H54 (cell line): ENCODE results near the gene CMC1.

ENCODE experiments used
- DNase-seq: peaks from one replicate; pipeline ENCODE4 v3.0.0; 2011; ENCODE audit warnings: low spot score, mixed read lengths; ENCODE audit not compliant: insufficient read length
- FAIRE-seq: peaks from 3 replicates; lab custom pipeline; 2011; peaks lifted over from hg19 to GRCh38; lab: Jason Lieb, UNC
- POLR2A ChIP-seq: IDR thresholded peaks from 2 replicates; pipeline ENCODE4 v1.6.1; 2011; ENCODE audit warnings: low read depth, mild to moderate bottlenecking, low read length

Gene CMC1

DNA sequence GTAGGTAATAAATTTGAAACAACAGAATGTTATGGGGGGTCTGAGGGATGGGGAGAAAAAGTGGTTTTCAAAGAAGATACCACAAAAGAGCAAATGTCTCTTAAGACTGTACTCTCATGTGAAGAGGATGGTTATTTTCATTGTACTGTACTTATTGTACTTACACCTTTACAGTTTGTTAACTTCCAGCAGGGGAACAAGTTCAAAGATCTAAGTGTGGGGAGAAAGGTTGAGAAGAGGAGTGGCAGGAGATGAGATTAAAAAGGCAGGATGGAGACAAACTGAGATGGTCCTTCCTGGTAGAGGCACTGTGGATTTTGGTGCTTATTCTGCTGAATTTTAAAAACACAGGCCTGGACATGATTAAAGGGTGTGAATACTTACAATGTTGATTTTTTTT lies 101.7 kb downstream of the CMC1 start:
- FAIRE-seq (peak; percentile 23), DNase-seq (no peak)
- TF ChIP-seq POLR2A = no peak

DNA sequence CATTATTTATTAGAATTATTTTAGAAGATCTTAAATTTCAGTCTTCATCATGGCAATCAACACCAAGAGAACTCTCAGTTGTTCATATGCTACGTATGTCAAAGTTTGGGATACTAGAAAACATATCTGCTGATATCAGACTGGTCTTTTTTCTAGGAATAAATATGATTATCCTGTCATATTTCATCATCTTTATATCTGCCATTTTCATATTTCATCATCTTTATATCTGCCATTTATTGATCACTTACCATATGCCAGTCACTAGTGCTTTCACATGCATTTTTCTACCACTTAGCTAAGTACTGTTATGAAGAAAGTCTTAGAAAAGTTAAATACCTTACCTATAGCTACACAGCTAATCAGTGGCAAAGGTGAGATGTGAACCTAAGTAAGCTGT lies 104.3 kb downstream of the CMC1 start:
- FAIRE-seq = peak; percentile 58
- TF ChIP-seq POLR2A = no peak
- no peak for DNase-seq

DNA sequence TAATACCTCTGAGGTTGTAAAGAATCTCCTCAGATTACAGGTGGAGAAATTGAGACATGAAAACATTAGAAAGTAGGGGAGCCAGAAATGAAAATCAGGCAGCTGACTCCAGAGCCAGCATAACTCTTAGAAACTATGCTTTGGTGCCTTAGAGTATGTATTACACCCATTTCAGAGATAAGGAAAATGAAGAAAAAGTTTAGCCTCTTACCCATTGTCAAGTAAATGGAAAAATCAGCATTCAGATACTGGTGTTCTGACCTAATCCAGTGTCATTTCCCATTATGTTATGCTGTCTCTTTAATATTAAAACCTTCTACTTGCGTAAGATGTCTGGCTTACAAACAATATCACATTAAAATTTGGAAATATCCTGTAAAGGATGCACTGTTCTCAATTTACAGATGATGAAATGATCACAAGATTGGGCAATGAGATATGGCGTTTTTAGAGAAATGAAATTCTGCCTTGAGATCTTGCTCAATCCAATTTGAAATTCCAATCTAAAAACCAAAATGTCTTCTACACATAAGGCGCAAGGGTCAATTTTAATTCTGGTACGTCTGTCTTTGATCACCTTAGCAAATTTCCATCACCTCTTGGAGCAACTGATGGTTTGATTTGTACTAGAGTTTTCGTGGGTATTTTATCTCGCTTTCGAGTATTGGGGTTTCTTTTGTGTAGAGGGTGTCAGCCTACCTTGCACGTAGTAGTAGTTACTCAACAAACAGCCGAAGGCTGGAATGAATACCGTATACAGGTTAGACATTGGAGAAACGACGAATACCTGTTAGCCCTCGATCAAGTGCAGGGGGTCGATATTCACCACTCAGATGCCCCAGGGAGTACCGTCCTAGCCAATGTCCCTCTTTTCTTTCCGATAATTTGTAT lies 106.2 kb downstream of the CMC1 start:
- FAIRE-seq (peak; percentile 89), DNase-seq (no peak)
- TF ChIP-seq POLR2A = no peak

DNA sequence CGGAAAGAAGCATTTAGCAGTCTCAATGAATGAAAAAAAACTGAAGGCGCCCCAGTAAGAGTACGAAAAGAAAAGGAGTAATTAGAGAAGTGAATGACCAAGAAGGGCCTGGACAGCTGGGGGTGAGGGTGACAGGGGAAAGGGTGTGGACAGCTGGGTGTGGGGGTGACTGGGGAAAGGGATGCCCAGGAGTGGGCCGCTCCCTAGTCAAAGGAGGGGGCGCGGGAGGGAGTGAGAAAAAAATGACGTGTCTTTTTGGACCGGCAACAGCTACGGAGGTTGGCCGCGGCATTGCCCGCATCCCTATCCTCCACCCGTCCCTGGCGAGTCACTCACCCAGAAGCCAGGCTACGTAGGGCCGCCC lies 106.8 kb downstream of the CMC1 start:
- FAIRE-seq (peak; percentile 88), DNase-seq (no peak)
- no peak for TF ChIP-seq POLR2A

DNA sequence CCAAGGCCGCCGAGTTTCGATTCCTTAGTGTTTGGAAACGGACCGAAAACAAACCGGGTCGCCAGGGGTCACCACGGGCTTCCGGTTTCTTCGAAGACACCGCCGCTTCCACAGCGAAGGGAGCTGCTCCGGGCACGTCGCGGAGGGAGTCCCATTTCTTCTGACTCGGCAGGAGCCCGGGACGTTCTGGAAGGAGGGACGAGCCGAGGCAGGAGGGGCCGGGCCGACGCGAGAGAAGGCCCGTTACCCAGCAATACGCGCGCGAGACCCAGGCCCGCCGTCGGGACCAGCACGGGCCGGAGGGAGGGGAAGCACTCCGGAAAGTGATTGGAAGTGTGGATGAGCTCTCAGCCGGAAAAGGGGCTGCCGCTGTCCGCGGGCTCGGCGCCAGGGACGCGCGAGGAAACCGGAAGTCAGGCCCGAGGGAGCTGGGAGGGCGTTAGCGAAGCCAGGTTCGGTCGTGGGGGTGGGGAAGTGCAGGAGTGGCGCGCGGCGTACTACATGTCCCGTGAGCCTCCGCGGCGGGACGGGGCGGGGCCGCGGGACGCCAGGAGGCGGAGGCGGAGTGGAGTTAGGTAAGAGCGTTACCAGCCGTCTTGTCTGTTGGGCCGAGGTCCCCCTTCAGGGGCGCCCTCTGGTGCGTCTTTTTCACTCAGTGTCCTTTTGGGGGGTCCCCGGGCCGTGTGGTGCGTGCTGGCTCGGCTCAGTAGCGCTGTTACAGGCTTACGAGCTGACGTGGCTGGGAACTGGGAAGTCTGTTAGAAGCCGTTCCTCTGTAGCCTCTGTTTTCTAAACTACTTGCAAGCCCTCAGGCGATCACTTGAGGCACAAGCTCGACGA lies 107.4 kb downstream of the CMC1 start, which contains the start of the genes AZI2 and ZCWPW2:
Gene AZI2 (minus strand): TSS at position 196 of the 840 bp plus-strand sequence. CDS start 8,207 bp downstream, outside the sequence.
Gene ZCWPW2 (plus strand): TSS at position 93 of the 840 bp plus-strand sequence. CDS start 64,348 bp downstream, outside the sequence.
- peak; percentile 57 for TF ChIP-seq POLR2A
- FAIRE-seq (peak; percentile 95), DNase-seq (peak; percentile 56)

DNA sequence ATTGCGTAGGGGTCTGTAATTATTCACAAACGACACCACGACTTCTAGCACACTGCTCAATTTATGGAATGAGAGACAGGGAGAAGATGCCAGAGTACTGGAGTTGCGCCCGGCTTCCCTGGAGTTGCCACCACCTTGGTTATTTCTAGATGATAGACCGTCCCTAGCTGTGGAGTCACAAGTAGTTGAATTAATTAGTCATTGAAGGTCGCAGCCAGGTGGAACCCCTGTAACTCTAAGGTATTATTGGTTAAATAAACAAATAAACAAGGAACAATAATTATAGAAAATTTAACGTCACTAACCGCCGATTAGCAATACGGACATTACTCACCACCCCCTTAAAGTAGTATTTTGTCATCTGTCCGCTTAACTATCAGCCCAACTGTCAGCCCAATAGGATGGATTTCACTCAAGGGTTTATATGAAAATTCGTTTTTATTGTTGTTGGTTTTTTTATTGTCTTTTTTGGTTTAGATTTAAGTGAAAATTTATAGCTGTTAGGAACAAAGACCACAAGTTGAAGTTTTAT lies 108.1 kb downstream of the CMC1 start:
- TF ChIP-seq POLR2A = no peak
- peak; percentile 9 for DNase-seq
- FAIRE-seq = no peak
